ENCODE results near the gene DOK7.

- no peak for TF ChIP-seq CTCF (IDR thresholded peaks at IDR 0.05)
- no peak for TF ChIP-seq ZFX (IDR thresholded peaks at IDR 0.05; ENCODE audit: borderline replicate concordance)
Measured at GRCh38 chr4:3481783-3482393, 18.8 kb downstream of the DOK7 start.

Data from 22Rv1 (cell line).